Right lobe of liver (tissue), 6 donors: Measurements from ENCODE around the gene AGFG2. TPM values are rescaled to one million over a fixed set of nuclear protein-coding genes. Genes with fewer than 3 reads are reported as not detected.

Experiments
- ATAC-seq, 4 donors: fragments of 200-7000 bp; cut with Tn5 transposase; one replicate each; pipeline ENCODE4 v1.9.1; 2020; ENCODE audit warnings: mild to moderate bottlenecking in 4 of 4, moderate library complexity in 4 of 4
- DNase-seq, 3 donors: peaks; one replicate each; pipeline ENCODE4 v3.0.0-alpha.2; 2020
- H3K27ac ChIP-seq, 3 donors: fragments of 200-600 bp; one replicate each; pipeline ENCODE4 v1.8.0; 2022
- H3K27me3 ChIP-seq, 2 donors: fragments of 200-600 bp; one replicate each; pipeline ENCODE4 v1.8.0; 2022
- H3K36me3 ChIP-seq, 4 donors: fragments of 200-600 bp; sonication (generic) in 1 of 4; one replicate each; pipeline versions ENCODE4 v1.5.1 to v1.8.0; 2017 to 2022; ENCODE audit warnings: control low read depth in 1 of 4
- H3K4me1 ChIP-seq, 4 donors: fragments of 200-600 bp; sonication (generic) in 1 of 4; one replicate each; pipeline versions ENCODE4 v1.5.1 to v1.8.0; 2017 to 2022; ENCODE audit warnings: control low read depth in 1 of 4
- H3K4me3 ChIP-seq, 3 donors: fragments of 200-600 bp; one replicate each; pipeline ENCODE4 v1.8.0; 2022
- H3K9me3 ChIP-seq, 4 donors: fragments of 200-600 bp; sonication (generic) in 1 of 4; one replicate each; pipeline versions ENCODE4 v1.5.1 to v1.8.0; 2017 to 2022; ENCODE audit warnings: control low read depth in 1 of 4
- CTCF ChIP-seq, 4 donors: fragments of 200-600 bp in 3 of 4; fragments of 450-650 bp in 1 of 4; IDR thresholded peaks; one replicate each; pipeline versions ENCODE4 v1.5.1 to v1.8.0; 2016 to 2022; ENCODE audit warnings: antibody characterized with exemption in 4 of 4, mild to moderate bottlenecking in 2 of 4
- POLR2A ChIP-seq: fragments of 450-650 bp; IDR thresholded peaks from one replicate; pipeline ENCODE4 v1.6.1; 2017; ENCODE audit warnings: antibody characterized with exemption, mild to moderate bottlenecking
- WGBS: methylation state at CpG from one replicate; pipeline ENCODE4 v1.1.6; 2018; ENCODE audit warnings: low coverage, low lambda C conversion rate; ENCODE audit not compliant: insufficient coverage; ENCODE audit errors: missing lambda C conversion rate; 5-methylcytosine and 5-hydroxymethylcytosine counted together
- intact Hi-C, 2 donors: fragments of 100-400 bp; cut with DNase I; formaldehyde crosslinking; loops; one replicate each; pipeline versions ENCODE4 v1.11.2 to v1.14.1; 2022
- total RNA-seq, 6 experiments: library from RNA; depleted of rRNA in 2 of 6; stranded (reverse); fragments of >200 nt in 2 of 6; fragmentation: NEBNext Ultra II Directional in 3 of 6; extraction: Animal tissue kit (Norgen Biotek cat#: 25700) in 3 of 6; gene quantifications; one replicate each; pipeline versions ENCODE4 v1.1.0 to v1.2.4, GENCODE V29; 2016 to 2023
- donor health status: DM: no; HTN: yes; CAD: no.
- donor health status: DM: no; HTN: no; CAD: no.
- donor health status: DM: no; HTN: no; CAD: no.
- donor health status: DM: no; HTN: yes; CAD: no.
- donor health status: DM: no; HTN: yes; CAD: no.

The AGFG2 gene
- total RNA-seq, 6 experiments from 2014 or later = 52.9 to 86.3 (median 69.8) TPM

DNA sequence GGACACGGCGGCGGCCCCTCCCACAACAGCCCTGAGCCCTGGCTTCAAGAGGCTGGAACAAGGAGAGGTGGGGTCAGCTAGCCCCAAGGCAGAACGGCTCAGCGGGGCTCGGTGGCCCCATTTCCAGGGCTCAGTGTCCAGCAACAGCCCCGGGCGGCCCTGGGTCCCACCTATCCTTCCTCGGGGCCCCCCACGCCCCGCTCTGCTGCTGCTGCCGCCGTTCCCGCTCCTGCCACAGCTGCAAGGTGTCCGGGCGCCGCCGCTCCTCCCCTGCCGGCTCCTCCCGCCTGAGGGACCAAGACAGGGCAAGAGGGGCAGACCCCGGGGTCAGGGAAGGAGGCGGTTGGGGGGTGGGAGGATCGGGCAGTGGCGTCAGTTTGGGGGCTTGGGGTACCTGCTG lies 38.1 kb downstream of the AGFG2 start:
- ATAC-seq (no peak), DNase-seq (no peak)
- Histone ChIP-seq H3K27me3 (no peaks in the 10 kb centered on the region), H3K36me3 (peaks cover 0 to 64% (median 14%) of the 10 kb centered on the region in 4 donors), H3K4me1 (peaks cover 0 to 5% (median 0%) of the 10 kb centered on the region in 4 donors), H3K9me3 (no peaks in the 10 kb centered on the region), H3K4me3 (no peak overlapping the region), H3K27ac (no peak overlapping the region)
- TF ChIP-seq CTCF (IDR thresholded peaks at IDR 0.05) = no peak
- no peak for TF ChIP-seq POLR2A
- 100% methylated on average over 1 of the region's 24 CpGs for WGBS
- intact Hi-C loops = no loop called here

DNA sequence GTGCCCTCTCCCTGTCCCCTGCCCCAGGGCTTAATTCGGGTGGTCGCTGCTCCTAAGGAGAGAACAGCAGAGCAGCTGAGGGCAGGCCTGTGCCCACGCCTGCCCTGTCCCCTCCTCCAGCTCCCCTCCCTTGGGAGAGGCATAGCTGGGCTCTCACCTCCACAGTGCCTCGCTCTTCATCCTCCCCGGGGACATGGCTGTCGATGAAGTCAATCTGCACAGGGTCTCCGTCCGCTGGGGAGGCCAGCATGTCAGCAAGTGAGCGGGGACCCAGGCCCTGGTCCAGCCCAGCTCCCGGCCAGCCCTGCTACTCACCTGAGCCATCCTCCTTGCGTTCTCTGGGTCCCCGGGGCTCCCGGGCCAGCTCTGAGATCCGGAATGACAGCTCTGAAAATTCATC lies 38.5 kb downstream of the AGFG2 start:
- H3K9me3 ChIP-seq = no peaks in the 10 kb centered on the region
- no peak for DNase-seq
- peaks cover 0 to 7% (median under 1%) of the 10 kb centered on the region in 4 donors for H3K4me1 ChIP-seq
- TF ChIP-seq POLR2A = no peak
- intact Hi-C loops = no loop called here
- 100% methylated on average over 1 of the region's 14 CpGs for WGBS
- H3K27me3 ChIP-seq = no peaks in the 10 kb centered on the region
- no peak overlapping the region for H3K4me3 ChIP-seq
- no peak overlapping the region for H3K27ac ChIP-seq
- H3K36me3 ChIP-seq = peaks cover 0 to 66% (median 16%) of the 10 kb centered on the region in 4 donors
- no peak for ATAC-seq

GRCh38 chr7:100578246-100579183 lies 39.5 kb downstream of the AGFG2 start:
- DNase-seq (no peak), ATAC-seq (no peak)
- Histone ChIP-seq H3K27me3 (no peaks in the 10 kb centered on the region), H3K4me3 (no peak overlapping the region), H3K4me1 (peaks cover 0 to 14% (median 5%) of the 10 kb centered on the region in 4 donors), H3K36me3 (peaks cover 0 to 66% (median 16%) of the 10 kb centered on the region in 4 donors), H3K27ac (no peak overlapping the region), H3K9me3 (no peaks in the 10 kb centered on the region)
- intact Hi-C loops = no loop called here
- TF ChIP-seq CTCF (IDR thresholded peaks at IDR 0.05) (no peak), POLR2A (no peak)
- WGBS = 80% methylated on average over 2 of the region's 28 CpGs

DNA sequence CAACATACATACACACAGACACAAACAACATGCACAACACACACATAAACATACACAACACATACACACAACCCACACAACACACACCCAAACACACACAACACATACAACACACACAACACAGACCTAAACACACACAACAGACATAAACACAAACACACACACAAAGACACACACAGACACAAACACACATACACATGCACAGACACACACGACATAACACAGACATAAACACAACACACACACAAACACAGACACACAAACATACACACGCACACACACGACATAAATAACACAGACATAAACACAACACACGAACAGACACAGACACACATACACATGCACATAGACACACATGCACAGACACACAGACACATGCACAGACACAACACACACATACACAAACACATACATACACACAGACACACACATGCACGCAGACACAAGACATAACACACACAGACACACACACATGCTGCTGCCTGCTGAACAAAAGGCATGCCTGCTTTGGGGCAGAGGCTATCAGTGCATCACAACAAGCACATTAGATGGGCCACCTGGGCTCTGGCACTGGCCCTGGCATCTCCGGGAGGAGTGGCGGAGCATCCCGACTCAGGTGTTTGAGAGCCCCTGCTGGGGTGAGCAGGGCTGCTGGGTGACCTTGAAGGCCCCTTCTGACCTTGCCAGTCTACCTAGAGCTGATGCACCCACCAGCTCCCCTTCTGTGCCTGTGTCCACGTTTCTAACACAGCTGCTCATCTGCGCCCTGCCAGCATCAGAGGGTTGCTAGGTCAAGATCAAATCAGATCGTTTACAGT lies 41.7 kb downstream of the AGFG2 start:
- Histone ChIP-seq H3K4me1 (peaks cover 0 to 21% (median 5%) of the 10 kb centered on the region in 4 donors), H3K4me3 (no peak overlapping the region), H3K9me3 (no peaks in the 10 kb centered on the region), H3K27me3 (no peaks in the 10 kb centered on the region), H3K27ac (no peak overlapping the region), H3K36me3 (peaks cover 0 to 56% (median 16%) of the 10 kb centered on the region in 4 donors)
- DNase-seq (peak in 1 of 3 donors; percentile 43), ATAC-seq (no peak)
- 80% methylated on average over 5 of the region's 11 CpGs for WGBS
- no peak for TF ChIP-seq POLR2A
- TF ChIP-seq CTCF (IDR thresholded peaks at IDR 0.05) = no peak
- intact Hi-C loops = loop anchor here in 1 of 2 donors (10.0 kb wide), 1 partner anchor 94 kb away; the partner anchor contains the start of gene GNB2
